ENCODE results near the gene APOA4.

Gene APOA4

GRCh38 chr11:116823031-116823843 is at the start of gene APOA4:
APOA4 (minus strand) TSS chr11:116823304; CDS start chr11:116823191, 113 bp downstream.
- DNase-seq (ENCODE audit: low read depth, low spot score): no peak
- H3K4me3 ChIP-seq (ENCODE audit: low read length): no peak within 1 kb of the TSS
- no peaks in the 10 kb centered on the region for H3K36me3 ChIP-seq (ENCODE audit: control insufficient read depth, insufficient read depth, low read length)
- H3K4me1 ChIP-seq (ENCODE audit: control insufficient read depth, insufficient read depth, low read length): no peaks in the 10 kb centered on the region; the same call in 1 of the 2 replicates
- H3K27ac ChIP-seq (ENCODE audit: low read length): no peak within 1 kb of the TSS
- H3K27me3 ChIP-seq (ENCODE audit: control insufficient read depth, insufficient read depth, low read length): no peaks in the 10 kb centered on the region
- no CpG with 5 or more reads among the region's 16 CpGs for WGBS (ENCODE audit: insufficient coverage, insufficient read length)
- no peaks in the 10 kb centered on the region for H3K9me3 ChIP-seq (ENCODE audit: control insufficient read depth, insufficient read depth, low read length)

- H3K9me3 ChIP-seq (ENCODE audit: control insufficient read depth, insufficient read depth, low read length): no peaks in the 10 kb centered on the region
- no CpG with 5 or more reads among the region's 3 CpGs for WGBS (ENCODE audit: insufficient coverage, insufficient read length)
- H3K27me3 ChIP-seq (ENCODE audit: control insufficient read depth, insufficient read depth, low read length): no peaks in the 10 kb centered on the region
- no peak overlapping the region for H3K4me3 ChIP-seq (ENCODE audit: low read length)
- H3K4me1 ChIP-seq (ENCODE audit: control insufficient read depth, insufficient read depth, low read length): no peaks in the 10 kb centered on the region
- peaks cover 7% of the 10 kb centered on the region; the same call in 1 of the 2 replicates for H3K36me3 ChIP-seq (ENCODE audit: control insufficient read depth, insufficient read depth, low read length)
- DNase-seq (ENCODE audit: low read depth, low spot score): no peak
- no peak overlapping the region for H3K27ac ChIP-seq (ENCODE audit: low read length)
Observed at GRCh38 chr11:116871248-116871647, 48.1 kb upstream of the APOA4 start.

GRCh38 chr11:116870054-116870453 is 47.0 kb upstream of the APOA4 start:
- H3K36me3 ChIP-seq (ENCODE audit: control insufficient read depth, insufficient read depth, low read length): peaks cover 7% of the 10 kb centered on the region; the same call in 1 of the 2 replicates

DNA sequence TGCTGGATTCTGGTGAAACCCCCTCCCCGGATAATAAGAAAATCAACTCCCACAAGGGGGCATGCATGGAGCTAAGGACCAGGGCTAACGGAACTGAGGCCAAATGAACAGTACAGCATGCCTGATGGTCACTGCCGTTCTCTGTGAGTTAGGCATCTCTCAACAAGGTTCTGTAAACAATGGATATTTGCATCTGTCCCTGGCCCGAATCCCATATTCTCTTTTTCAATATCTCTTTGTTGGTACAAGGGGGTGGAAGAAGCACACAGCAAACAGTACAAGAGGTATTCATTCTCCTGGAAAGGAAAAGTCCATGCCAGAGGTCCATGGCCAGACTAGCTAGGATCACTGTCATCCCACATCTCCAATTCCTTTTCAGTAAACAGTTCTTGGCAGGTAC is 46.5 kb upstream of the APOA4 start:
- no peaks in the 10 kb centered on the region for H3K27me3 ChIP-seq (ENCODE audit: control insufficient read depth, insufficient read depth, low read length)
- H3K4me3 ChIP-seq (ENCODE audit: low read length): no peak overlapping the region
- H3K9me3 ChIP-seq (ENCODE audit: control insufficient read depth, insufficient read depth, low read length): no peaks in the 10 kb centered on the region
- no peak for DNase-seq (ENCODE audit: low read depth, low spot score)
- no peak overlapping the region for H3K27ac ChIP-seq (ENCODE audit: low read length)
- H3K4me1 ChIP-seq (ENCODE audit: control insufficient read depth, insufficient read depth, low read length): no peaks in the 10 kb centered on the region
- peaks cover 7% of the 10 kb centered on the region; the same call in 1 of the 2 replicates for H3K36me3 ChIP-seq (ENCODE audit: control insufficient read depth, insufficient read depth, low read length)
- no CpG with 5 or more reads among the region's 4 CpGs for WGBS (ENCODE audit: insufficient coverage, insufficient read length)

More at GRCh38 chr11:116870054-116870453, 47.0 kb upstream of the APOA4 start:
- Histone ChIP-seq H3K4me3 (ENCODE audit: low read length) (no peak overlapping the region), H3K27ac (ENCODE audit: low read length) (no peak overlapping the region), H3K4me1 (ENCODE audit: control insufficient read depth, insufficient read depth, low read length) (no peaks in the 10 kb centered on the region), H3K27me3 (ENCODE audit: control insufficient read depth, insufficient read depth, low read length) (no peaks in the 10 kb centered on the region), H3K9me3 (ENCODE audit: control insufficient read depth, insufficient read depth, low read length) (no peaks in the 10 kb centered on the region)
- no peak for DNase-seq (ENCODE audit: low read depth, low spot score)
- no CpG with 5 or more reads among the region's 3 CpGs for WGBS (ENCODE audit: insufficient coverage, insufficient read length)

GRCh38 chr11:116868066-116868465 is 45.0 kb upstream of the APOA4 start:
- H3K4me1 ChIP-seq (ENCODE audit: control insufficient read depth, insufficient read depth, low read length): no peaks in the 10 kb centered on the region

GRCh38 chr11:116867619-116868018 is 44.5 kb upstream of the APOA4 start:
- peaks cover 3% of the 10 kb centered on the region; the same call in 1 of the 2 replicates for H3K36me3 ChIP-seq (ENCODE audit: control insufficient read depth, insufficient read depth, low read length)
- no CpG with 5 or more reads among the region's 11 CpGs for WGBS (ENCODE audit: insufficient coverage, insufficient read length)
- no peaks in the 10 kb centered on the region for H3K27me3 ChIP-seq (ENCODE audit: control insufficient read depth, insufficient read depth, low read length)
- DNase-seq (ENCODE audit: low read depth, low spot score): no peak
- H3K4me1 ChIP-seq (ENCODE audit: control insufficient read depth, insufficient read depth, low read length): no peaks in the 10 kb centered on the region
- no peaks in the 10 kb centered on the region for H3K9me3 ChIP-seq (ENCODE audit: control insufficient read depth, insufficient read depth, low read length)
- no peak overlapping the region for H3K4me3 ChIP-seq (ENCODE audit: low read length)
- no peak overlapping the region for H3K27ac ChIP-seq (ENCODE audit: low read length)

More at GRCh38 chr11:116868066-116868465, 45.0 kb upstream of the APOA4 start:
- no CpG with 5 or more reads among the region's 3 CpGs for WGBS (ENCODE audit: insufficient coverage, insufficient read length)
- Histone ChIP-seq H3K4me3 (ENCODE audit: low read length) (no peak overlapping the region), H3K27me3 (ENCODE audit: control insufficient read depth, insufficient read depth, low read length) (no peaks in the 10 kb centered on the region), H3K27ac (ENCODE audit: low read length) (no peak overlapping the region), H3K9me3 (ENCODE audit: control insufficient read depth, insufficient read depth, low read length) (no peaks in the 10 kb centered on the region), H3K36me3 (ENCODE audit: control insufficient read depth, insufficient read depth, low read length) (peaks cover 3% of the 10 kb centered on the region; the same call in 1 of the 2 replicates)
- no peak for DNase-seq (ENCODE audit: low read depth, low spot score)

GRCh38 chr11:116866804-116867455 is 43.8 kb upstream of the APOA4 start:
- Histone ChIP-seq H3K4me3 (ENCODE audit: low read length) (no peak overlapping the region), H3K27me3 (ENCODE audit: control insufficient read depth, insufficient read depth, low read length) (no peaks in the 10 kb centered on the region), H3K27ac (ENCODE audit: low read length) (no peak overlapping the region), H3K4me1 (ENCODE audit: control insufficient read depth, insufficient read depth, low read length) (no peaks in the 10 kb centered on the region), H3K9me3 (ENCODE audit: control insufficient read depth, insufficient read depth, low read length) (no peaks in the 10 kb centered on the region), H3K36me3 (ENCODE audit: control insufficient read depth, insufficient read depth, low read length) (peaks cover 3% of the 10 kb centered on the region; the same call in 1 of the 2 replicates)
- DNase-seq (ENCODE audit: low read depth, low spot score): no peak
- no CpG with 5 or more reads among the region's 6 CpGs for whole genome bisulfite sequencing (ENCODE audit: insufficient coverage, insufficient read length)

DNA sequence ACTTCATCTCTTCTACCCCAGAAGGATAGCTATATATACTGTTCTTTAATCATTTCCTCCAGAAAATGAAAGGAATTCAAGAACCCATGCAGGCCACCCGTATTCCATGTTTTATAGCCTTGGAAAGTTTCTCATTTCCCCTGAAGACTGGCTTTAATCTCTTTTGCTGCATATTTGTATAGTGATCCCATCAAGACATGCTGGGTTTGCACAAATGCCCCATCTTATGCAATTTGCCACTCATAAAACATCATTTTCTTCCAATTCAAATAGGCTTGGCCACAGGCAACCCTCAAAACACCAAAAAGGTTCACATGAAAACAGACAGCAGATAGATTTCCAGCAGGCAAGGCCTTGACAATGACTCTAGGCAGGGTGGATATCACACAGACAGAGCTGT is 42.6 kb upstream of the APOA4 start:
- WGBS (ENCODE audit: insufficient coverage, insufficient read length): no CpG with 5 or more reads among the region's 1 CpG
- no peak overlapping the region for H3K4me3 ChIP-seq (ENCODE audit: low read length)
- DNase-seq (ENCODE audit: low read depth, low spot score): no peak
- no peaks in the 10 kb centered on the region for H3K9me3 ChIP-seq (ENCODE audit: control insufficient read depth, insufficient read depth, low read length)
- no peaks in the 10 kb centered on the region for H3K4me1 ChIP-seq (ENCODE audit: control insufficient read depth, insufficient read depth, low read length)
- H3K36me3 ChIP-seq (ENCODE audit: control insufficient read depth, insufficient read depth, low read length): peaks cover 7% of the 10 kb centered on the region; the same call in 1 of the 2 replicates
- H3K27me3 ChIP-seq (ENCODE audit: control insufficient read depth, insufficient read depth, low read length): no peaks in the 10 kb centered on the region
- no peak overlapping the region for H3K27ac ChIP-seq (ENCODE audit: low read length)

- peaks cover 7% of the 10 kb centered on the region; the same call in 1 of the 2 replicates for H3K36me3 ChIP-seq (ENCODE audit: control insufficient read depth, insufficient read depth, low read length)
- no peak overlapping the region for H3K4me3 ChIP-seq (ENCODE audit: low read length)
- no CpG with 5 or more reads among the region's 5 CpGs for WGBS (ENCODE audit: insufficient coverage, insufficient read length)
- H3K27me3 ChIP-seq (ENCODE audit: control insufficient read depth, insufficient read depth, low read length): no peaks in the 10 kb centered on the region
- no peak overlapping the region for H3K27ac ChIP-seq (ENCODE audit: low read length)
- no peaks in the 10 kb centered on the region for H3K4me1 ChIP-seq (ENCODE audit: control insufficient read depth, insufficient read depth, low read length)
- H3K9me3 ChIP-seq (ENCODE audit: control insufficient read depth, insufficient read depth, low read length): no peaks in the 10 kb centered on the region
- DNase-seq (ENCODE audit: low read depth, low spot score): no peak
Observed at GRCh38 chr11:116864531-116864930, 41.4 kb upstream of the APOA4 start.

DNA sequence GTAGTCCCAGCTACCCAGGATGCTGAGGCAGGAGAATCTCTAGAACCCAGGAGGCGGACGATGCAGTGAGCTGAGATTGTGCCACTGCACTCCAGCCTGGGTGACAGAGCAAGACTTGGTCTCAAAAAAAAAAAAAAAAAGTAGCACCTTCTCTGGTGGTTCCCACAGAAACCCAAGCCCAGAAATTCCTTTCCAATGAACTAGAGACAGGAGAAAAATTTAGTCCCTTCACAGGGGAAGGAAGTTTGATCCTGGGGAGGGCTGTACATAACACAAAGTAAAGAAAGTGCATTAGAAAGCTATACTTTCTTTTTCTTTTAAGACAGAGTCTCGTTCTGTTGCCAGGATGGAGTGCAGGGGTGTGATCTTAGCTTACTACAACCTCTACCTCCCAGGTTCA is 39.8 kb upstream of the APOA4 start:
- H3K27me3 ChIP-seq (ENCODE audit: control insufficient read depth, insufficient read depth, low read length): no peaks in the 10 kb centered on the region
- H3K36me3 ChIP-seq (ENCODE audit: control insufficient read depth, insufficient read depth, low read length): peaks cover 19% of the 10 kb centered on the region; the same call in 1 of the 2 replicates
- H3K4me3 ChIP-seq (ENCODE audit: low read length): no peak overlapping the region
- WGBS (ENCODE audit: insufficient coverage, insufficient read length): no CpG with 5 or more reads among the region's 3 CpGs
- H3K9me3 ChIP-seq (ENCODE audit: control insufficient read depth, insufficient read depth, low read length): no peaks in the 10 kb centered on the region
- H3K4me1 ChIP-seq (ENCODE audit: control insufficient read depth, insufficient read depth, low read length): no peaks in the 10 kb centered on the region
- no peak for DNase-seq (ENCODE audit: low read depth, low spot score)
- H3K27ac ChIP-seq (ENCODE audit: low read length): no peak overlapping the region

All from iPS DF 6.9 (cell line).